PC-3 (cell line): ENCODE data around the gene PPP2R5B. TPM values are rescaled to one million over a fixed set of nuclear protein-coding genes. Genes with fewer than 3 reads are reported as not detected.

Experiments used
- ATAC-seq: fragments of 200-7000 bp; cut with Tn5 transposase; 2 replicates; pipeline ENCODE4 v1.9.1; 2020; ENCODE audit warnings: mild to moderate bottlenecking, moderate library complexity
- BruUV-seq: library from RNA; stranded (reverse); fragments of 400-500 nt; replicated peaks from 2 replicates; lab custom pipeline; 2021; lab: Mats Ljungman, UMichigan
- CTCF ChIA-PET: fragments of 300-600 bp; sonication (Branson Sonifier 250); formaldehyde crosslinking; loops from one replicate; lab custom pipeline; 2022; ENCODE audit warnings: antibody characterized with exemption; lab: Charles Lee
- POLR2A ChIA-PET: fragments of 300-600 bp; sonication (Branson Sonifier 250); formaldehyde crosslinking; loops from one replicate; lab custom pipeline; 2022; ENCODE audit warnings: antibody characterized with exemption; ENCODE audit not compliant: unreplicated experiment; lab: Charles Lee
- DNase-seq: peaks from one replicate; pipeline ENCODE4 v3.0.0-alpha.2; 2015
- H2AFZ ChIP-seq: fragments of 300-600 bp; sonication (generic); 2 replicates; pipeline ENCODE4 v1.6.0; 2016; ENCODE audit warnings: antibody characterized with exemption, low read length
- H3F3A ChIP-seq: fragments of 300-600 bp; sonication (generic); one replicate; pipeline ENCODE4 v1.6.0; 2017; ENCODE audit warnings: antibody characterized with exemption, low read length, control low read depth, mild to moderate bottlenecking; ENCODE audit not compliant: unreplicated experiment
- H3K27ac ChIP-seq: fragments of 300-600 bp; sonication (generic); 2 replicates; pipeline ENCODE4 v1.5.1; 2016; ENCODE audit warnings: mild to moderate bottlenecking, low read length
- H3K27me3 ChIP-seq: fragments of 300-600 bp; sonication (generic); 2 replicates; pipeline ENCODE4 v1.6.1; 2016; ENCODE audit warnings: low read length, mixed read lengths
- H3K36me3 ChIP-seq: fragments of 300-600 bp; sonication (generic); 2 replicates; pipeline ENCODE4 v1.6.1; 2016; ENCODE audit warnings: low read depth, mixed run types, low read length, mixed read lengths
- H3K4me1 ChIP-seq: fragments of 300-600 bp; sonication (generic); 2 replicates; pipeline ENCODE4 v1.5.1; 2016; ENCODE audit warnings: low read length; ENCODE audit not compliant: insufficient read depth
- H3K4me2 ChIP-seq: fragments of 300-600 bp; sonication (generic); 2 replicates; pipeline ENCODE4 v1.6.0; 2016; ENCODE audit warnings: low read length
- H3K4me3 ChIP-seq: fragments of 300-600 bp; sonication (generic); 2 replicates; pipeline ENCODE4 v1.5.1; 2016; ENCODE audit warnings: mild to moderate bottlenecking, low read length, mixed read lengths
- H3K79me2 ChIP-seq: fragments of 300-600 bp; sonication (generic); 2 replicates; pipeline ENCODE4 v1.6.1; 2017; ENCODE audit warnings: low read length, mixed read lengths
- H3K9ac ChIP-seq: fragments of 300-600 bp; sonication (generic); 2 replicates; pipeline ENCODE4 v1.6.0; 2016; ENCODE audit warnings: mild to moderate bottlenecking, low read length
- H3K9me2 ChIP-seq: fragments of 300-600 bp; sonication (generic); replicated peaks from 2 replicates; pipeline ENCODE4 v1.6.1; 2016; ENCODE audit warnings: mixed run types, low read length, mixed read lengths
- H3K9me3 ChIP-seq: fragments of 300-600 bp; sonication (generic); 2 replicates; pipeline ENCODE4 v1.6.1; 2016; ENCODE audit warnings: low read length, mixed read lengths
- H4K20me1 ChIP-seq: fragments of 300-600 bp; sonication (generic); 2 replicates; pipeline ENCODE4 v1.6.1; 2016; ENCODE audit warnings: low read length, mixed read lengths
- CTCF ChIP-seq: fragments of 300-600 bp; sonication (generic); conservative IDR thresholded peaks from 2 replicates; pipeline ENCODE4 v1.5.1; 2017; ENCODE audit warnings: antibody characterized with exemption, low read depth, mild to moderate bottlenecking, low read length
- EZH2 ChIP-seq: fragments of 300-600 bp; sonication (generic); IDR thresholded peaks from one replicate; pipeline ENCODE4 v1.6.1; 2017; ENCODE audit warnings: antibody characterized with exemption, mild to moderate bottlenecking, low read length; ENCODE audit not compliant: unreplicated experiment
- EZH2phosphoT487 ChIP-seq: fragments of 300-600 bp; sonication (generic); IDR thresholded peaks from 2 replicates; pipeline ENCODE4 v1.6.1; 2018; ENCODE audit warnings: mild to moderate bottlenecking, antibody characterized with exemption, low read length, borderline replicate concordance
- intact Hi-C: fragments of 100-400 bp; cut with micrococcal nuclease; formaldehyde crosslinking; loops from 2 replicates; pipeline ENCODE4 v1.9.0; 2023
- total RNA-seq: library from RNA; depleted of rRNA; stranded (reverse); fragments of >200 nt; gene quantifications from 2 replicates; pipeline ENCODE4 v1.2.3, GENCODE V29; 2014

PPP2R5B gene
- total RNA-seq, 1 experiment from 2014 or later, result 24.9 TPM

GRCh38 chr11:64916040-64916774 lies 8.3 kb upstream of the PPP2R5B start:
- no TSS peak for BruUV-seq
- H3K9me2 ChIP-seq, result no peaks in the 10 kb centered on the region
- H3K27ac ChIP-seq, result peak overlapping the region; percentile 9
- no peaks in the 10 kb centered on the region for H3F3A ChIP-seq
- CTCF ChIA-PET, result interaction anchor here (0.5 kb wide), 1 partner anchor 227 kb away, joined by 5 read pairs; no protein-coding TSS in a partner anchor
- H3K27me3 ChIP-seq, result no peaks in the 10 kb centered on the region
- peak; percentile 22 for DNase-seq
- H3K36me3 ChIP-seq, result no peaks in the 10 kb centered on the region; the same call in 1 of the 2 replicates
- H3K4me1 ChIP-seq, result peaks cover 15% of the 10 kb centered on the region
- peak overlapping the region; percentile 89 for H3K4me3 ChIP-seq
- TF ChIP-seq EZH2 (no peak), EZH2phosphoT487 (no peak), CTCF (no peak)
- H3K4me2 ChIP-seq, result peak overlapping the region; percentile 97
- peak; percentile 4; the same call in 1 of the 2 replicates for ATAC-seq
- no peaks in the 10 kb centered on the region for H3K9me3 ChIP-seq
- POLR2A ChIA-PET, result interaction anchor here (0.5 to 0.7 kb wide), 2 partner anchors 8 to 110 kb away, joined by 3 to 5 read pairs; partner anchors contain the start of gene PPP2R5B
- H4K20me1 ChIP-seq, result no peaks in the 10 kb centered on the region
- peaks cover 21% of the 10 kb centered on the region for H3K79me2 ChIP-seq
- H3K9ac ChIP-seq, result peak overlapping the region; percentile 90
- H2AFZ ChIP-seq, result peak overlapping the region; percentile 62
- intact Hi-C loops, result loop anchor here (2.0 to 5.0 kb wide), 3 partner anchors 56 to 169 kb away; partner anchors contain the start of genes CDCA5, MAJIN and ZFPL1

- BruUV-seq, result TSS peak; percentile 79
- CTCF ChIA-PET, result interaction anchor here (0.5 kb wide), 1 partner anchor 228 kb away, joined by 5 read pairs; no protein-coding TSS in a partner anchor
- intact Hi-C loops, result loop anchor here (1.0 to 5.0 kb wide), 5 partner anchors 55 to 168 kb away; partner anchors contain the start of genes ARL2, CDCA5, MAJIN and SNX15
These were observed 7.5 kb upstream of the PPP2R5B start, which contains the start of gene ATG2A for GRCh38 chr11:64916775-64917662. Gene ATG2A (minus strand): TSS chr11:64917209. CDS start chr11:64917135, 74 bp downstream.

More at GRCh38 chr11:64916775-64917662, 7.5 kb upstream of the PPP2R5B start, which contains the start of gene ATG2A:
- Histone ChIP-seq H3K4me3 (peak within 1 kb of the TSS; percentile 89), H3K9me3 (no peaks in the 10 kb centered on the region), H2AFZ (peak within 1 kb of the TSS; percentile 77), H3K27ac (peak within 1 kb of the TSS; percentile 9), H3K9me2 (no peaks in the 10 kb centered on the region), H3K27me3 (no peaks in the 10 kb centered on the region), H3K4me2 (peak within 1 kb of the TSS; percentile 97), H3K79me2 (peaks cover 21% of the 10 kb centered on the region), H3F3A (no peaks in the 10 kb centered on the region), H3K4me1 (peaks cover 15% of the 10 kb centered on the region), H3K9ac (peak within 1 kb of the TSS; percentile 90), H4K20me1 (no peaks in the 10 kb centered on the region), H3K36me3 (no peaks in the 10 kb centered on the region; the same call in 1 of the 2 replicates)
- POLR2A ChIA-PET, result interaction anchor here (0.7 kb wide), 1 partner anchor 109 kb away, joined by 3 read pairs; no protein-coding TSS in a partner anchor
- ATAC-seq (peak; percentile 97), DNase-seq (peak; percentile 100)
- TF ChIP-seq CTCF (no peak), EZH2 (no peak), EZH2phosphoT487 (no peak)
